Breast epithelium (tissue), 4 donors: ENCODE data around the gene GPR27. TPM values are rescaled to one million over a fixed set of nuclear protein-coding genes. Genes with fewer than 3 reads are reported as not detected.

Experiments used
- DNase-seq, 2 donors: peaks; one replicate each; pipeline ENCODE4 v3.0.0-alpha.2; 2019; ENCODE audit warnings: low spot score in 2 of 2
- H3K27ac ChIP-seq, 2 donors: fragments of 200-600 bp; sonication (generic) in 1 of 2; one replicate each; pipeline ENCODE4 v1.5.1; 2016 to 2019; ENCODE audit warnings: mild to moderate bottlenecking in 1 of 2
- H3K27me3 ChIP-seq, 2 donors: fragments of 200-600 bp; sonication (generic) in 1 of 2; one replicate each; pipeline versions ENCODE4 v1.5.1 to v1.6.0; 2017 to 2019; ENCODE audit warnings: control low read depth in 1 of 2, mild to moderate bottlenecking in 1 of 2
- H3K36me3 ChIP-seq: fragments of 200-600 bp; one replicate; pipeline ENCODE4 v1.5.1; 2019
- H3K4me1 ChIP-seq, 2 donors: fragments of 200-600 bp; sonication (generic); one replicate each; pipeline ENCODE4 v1.5.1; 2016 to 2019; ENCODE audit warnings: control low read depth in 1 of 2
- H3K4me3 ChIP-seq, 3 donors: fragments of 200-600 bp; sonication (generic); 1 replicate in 2 of 3; 2 replicates in 1 of 3; pipeline ENCODE4 v1.5.1; 2016 to 2019; ENCODE audit warnings: mild to moderate bottlenecking in 3 of 3, moderate library complexity in 2 of 3
- H3K9me3 ChIP-seq, 2 donors: fragments of 200-600 bp; sonication (generic) in 1 of 2; one replicate each; pipeline ENCODE4 v1.5.1; 2016 to 2019; ENCODE audit warnings: control low read depth in 1 of 2
- POLR2A ChIP-seq: fragments of 450-650 bp; IDR thresholded peaks from one replicate; pipeline ENCODE4 v1.6.1; 2016; ENCODE audit warnings: antibody characterized with exemption, mild to moderate bottlenecking, moderate library complexity
- POLR2AphosphoS5 ChIP-seq, 3 donors: sonication (generic); formaldehyde crosslinking; IDR thresholded peaks; one replicate each; pipeline ENCODE4 v1.6.1; 2017; ENCODE audit warnings: antibody characterized with exemption in 3 of 3
- intact Hi-C: fragments of 100-400 bp; cut with DNase I; formaldehyde crosslinking; loops from one replicate; pipeline ENCODE4 v1.15.1; 2023; ENCODE audit warnings: low total_unique reads
- total RNA-seq, 3 donors: library from RNA; depleted of rRNA; stranded (reverse); fragments of >200 nt; gene quantifications; one replicate each; pipeline ENCODE4 v1.1.0, GENCODE V29; 2016
- TF ChIP-seq, protein P1 (sequence below), 3 donors: fragments of 450-650 bp; IDR thresholded peaks; one replicate each; pipeline ENCODE4 v1.5.1; 2016 to 2017; ENCODE audit warnings: antibody characterized with exemption in 3 of 3, mild to moderate bottlenecking in 3 of 3, moderate library complexity in 3 of 3

Gene GPR27
- total RNA-seq, 3 donors from 2014 or later: 0.32 to 4.0 (median 2.0) TPM

DNA sequence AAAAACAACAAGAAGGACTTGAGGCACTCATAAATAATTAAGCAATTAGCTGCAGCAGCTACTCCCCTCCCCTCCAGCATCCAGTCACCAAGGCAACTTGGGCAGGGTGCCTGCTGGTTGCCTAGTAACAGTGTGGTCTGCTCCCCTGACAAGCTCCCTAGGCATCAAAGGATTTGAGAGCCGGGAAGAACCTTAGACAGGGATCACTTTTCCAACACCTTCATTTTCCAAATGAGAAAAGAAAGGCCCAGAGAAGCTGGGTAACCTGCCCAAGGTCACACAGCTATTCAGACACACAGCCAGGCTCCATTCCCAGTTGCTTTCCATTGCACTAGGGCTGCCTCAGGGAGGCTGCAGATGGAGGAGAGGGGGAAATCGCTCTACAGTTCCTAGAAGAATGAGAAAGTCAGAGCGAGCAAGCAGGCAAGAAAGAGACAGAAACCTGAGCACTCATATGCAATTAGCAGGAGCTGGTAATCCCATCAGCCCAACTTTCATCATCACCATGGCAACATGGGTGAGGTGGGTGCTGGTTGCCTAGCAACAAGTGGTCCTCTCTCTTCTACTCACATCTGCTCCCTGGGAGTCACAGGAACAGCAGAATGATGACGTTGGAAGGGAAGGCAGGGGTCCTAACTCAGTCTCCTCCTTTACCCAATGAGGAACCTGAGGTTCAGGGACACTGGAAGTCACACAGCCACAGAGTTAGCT is 24.9 kb upstream of the GPR27 start:
- intact Hi-C loops: loop anchor here (2.0 kb wide), 1 partner anchor 72 kb away; no protein-coding TSS in a partner anchor
- no peak for DNase-seq

DNA sequence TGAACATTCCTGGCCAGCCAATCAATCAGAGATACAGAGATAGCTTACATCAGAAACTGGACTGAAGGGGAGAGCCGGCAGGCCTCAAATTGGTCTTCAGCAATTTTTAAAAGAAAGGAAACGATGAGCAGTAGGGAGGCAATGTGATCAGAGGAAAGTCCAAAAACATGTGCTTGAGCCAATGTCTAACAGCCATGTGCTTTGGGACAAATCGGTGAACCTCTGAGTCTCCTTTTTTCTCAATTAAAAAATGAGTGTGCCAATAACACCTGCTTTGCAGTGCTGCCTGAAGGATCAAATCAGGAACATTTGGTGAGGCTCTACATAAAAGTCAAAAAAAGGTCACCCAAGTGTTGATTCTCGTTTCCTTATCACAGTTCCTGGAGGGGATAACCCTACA is 21.0 kb upstream of the GPR27 start:
- Histone ChIP-seq H3K27ac (no peak overlapping the region), H3K4me1 (no peaks in the 10 kb centered on the region), H3K9me3 (peaks cover 0 to 4% of the 10 kb centered on the region in 2 donors), H3K27me3 (no peaks in the 10 kb centered on the region), H3K4me3 (no peak overlapping the region), H3K36me3 (no peaks in the 10 kb centered on the region)
- DNase-seq: no peak
- TF ChIP-seq POLR2A (no peak), POLR2AphosphoS5 (IDR thresholded peaks at IDR 0.05) (no peak)
- TF ChIP-seq, protein P1, sequence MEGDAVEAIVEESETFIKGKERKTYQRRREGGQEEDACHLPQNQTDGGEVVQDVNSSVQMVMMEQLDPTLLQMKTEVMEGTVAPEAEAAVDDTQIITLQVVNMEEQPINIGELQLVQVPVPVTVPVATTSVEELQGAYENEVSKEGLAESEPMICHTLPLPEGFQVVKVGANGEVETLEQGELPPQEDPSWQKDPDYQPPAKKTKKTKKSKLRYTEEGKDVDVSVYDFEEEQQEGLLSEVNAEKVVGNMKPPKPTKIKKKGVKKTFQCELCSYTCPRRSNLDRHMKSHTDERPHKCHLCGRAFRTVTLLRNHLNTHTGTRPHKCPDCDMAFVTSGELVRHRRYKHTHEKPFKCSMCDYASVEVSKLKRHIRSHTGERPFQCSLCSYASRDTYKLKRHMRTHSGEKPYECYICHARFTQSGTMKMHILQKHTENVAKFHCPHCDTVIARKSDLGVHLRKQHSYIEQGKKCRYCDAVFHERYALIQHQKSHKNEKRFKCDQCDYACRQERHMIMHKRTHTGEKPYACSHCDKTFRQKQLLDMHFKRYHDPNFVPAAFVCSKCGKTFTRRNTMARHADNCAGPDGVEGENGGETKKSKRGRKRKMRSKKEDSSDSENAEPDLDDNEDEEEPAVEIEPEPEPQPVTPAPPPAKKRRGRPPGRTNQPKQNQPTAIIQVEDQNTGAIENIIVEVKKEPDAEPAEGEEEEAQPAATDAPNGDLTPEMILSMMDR (IDR thresholded peaks at IDR 0.05): no peak
- intact Hi-C loops: no loop called here

More for the DNA sequence above, 24.9 kb upstream of the GPR27 start:
- no peaks in the 10 kb centered on the region for H3K36me3 ChIP-seq
- H3K27ac ChIP-seq: no peak overlapping the region
- H3K4me1 ChIP-seq: no peaks in the 10 kb centered on the region
- TF ChIP-seq POLR2A (no peak), POLR2AphosphoS5 (IDR thresholded peaks at IDR 0.05) (no peak)
- TF ChIP-seq, protein P1 (IDR thresholded peaks at IDR 0.05): no peak
- no peaks in the 10 kb centered on the region for H3K9me3 ChIP-seq
- no peak overlapping the region for H3K4me3 ChIP-seq
- H3K27me3 ChIP-seq: no peaks in the 10 kb centered on the region

DNA sequence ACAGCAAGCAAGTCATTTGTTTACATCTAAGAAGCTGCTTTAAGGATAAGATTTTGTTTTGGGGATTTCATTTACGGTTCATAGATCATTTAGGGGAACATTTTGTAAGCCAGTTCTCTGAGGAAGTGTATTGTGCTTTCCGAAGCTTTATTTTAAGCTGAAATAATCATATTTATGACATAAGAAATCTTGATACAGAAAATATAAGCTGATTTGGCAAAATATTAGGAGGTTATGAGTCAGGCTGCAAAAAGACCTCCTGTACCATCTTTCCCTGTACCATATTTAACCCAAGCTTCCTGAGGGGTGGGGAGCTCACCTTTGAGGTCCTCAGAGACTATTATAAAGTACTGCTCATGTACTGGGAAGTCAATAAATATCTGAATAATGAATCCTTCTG is 20.3 kb upstream of the GPR27 start:
- Histone ChIP-seq H3K4me3 (no peak overlapping the region), H3K27me3 (no peaks in the 10 kb centered on the region), H3K9me3 (peaks cover 0 to 4% of the 10 kb centered on the region in 2 donors), H3K4me1 (no peaks in the 10 kb centered on the region), H3K36me3 (no peaks in the 10 kb centered on the region), H3K27ac (no peak overlapping the region)
- no peak for TF ChIP-seq POLR2AphosphoS5 (IDR thresholded peaks at IDR 0.05)
- no peak for TF ChIP-seq POLR2A
- TF ChIP-seq, protein P1 (IDR thresholded peaks at IDR 0.05): no peak
- no peak for DNase-seq
- intact Hi-C loops: no loop called here

DNA sequence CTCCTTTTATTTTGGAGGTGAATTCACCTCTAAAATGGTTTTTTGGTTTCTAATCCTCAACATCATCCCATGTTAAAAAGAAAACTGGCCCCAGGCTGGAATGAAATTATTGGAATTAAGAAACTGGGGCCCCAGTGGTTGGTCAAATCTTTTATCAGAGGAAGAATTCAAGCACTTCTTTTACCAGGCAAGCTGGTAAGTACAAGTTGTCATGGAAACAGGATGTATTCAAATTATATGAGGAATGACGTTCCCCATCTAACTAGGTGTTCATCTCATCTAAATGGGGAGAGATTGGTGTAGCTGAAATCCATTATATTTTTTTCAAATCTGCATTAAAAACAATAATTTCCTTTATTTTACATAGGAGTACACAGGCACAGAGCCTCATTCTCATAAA is 18.8 kb upstream of the GPR27 start:
- Histone ChIP-seq H3K4me3 (no peak overlapping the region), H3K36me3 (no peaks in the 10 kb centered on the region), H3K27me3 (no peaks in the 10 kb centered on the region), H3K27ac (no peak overlapping the region), H3K4me1 (no peaks in the 10 kb centered on the region), H3K9me3 (peaks cover 0 to 4% of the 10 kb centered on the region in 2 donors)
- TF ChIP-seq POLR2A (no peak), POLR2AphosphoS5 (IDR thresholded peaks at IDR 0.05) (no peak)
- TF ChIP-seq, protein P1 (IDR thresholded peaks at IDR 0.05): no peak
- no peak for DNase-seq
- intact Hi-C loops: no loop called here

DNA sequence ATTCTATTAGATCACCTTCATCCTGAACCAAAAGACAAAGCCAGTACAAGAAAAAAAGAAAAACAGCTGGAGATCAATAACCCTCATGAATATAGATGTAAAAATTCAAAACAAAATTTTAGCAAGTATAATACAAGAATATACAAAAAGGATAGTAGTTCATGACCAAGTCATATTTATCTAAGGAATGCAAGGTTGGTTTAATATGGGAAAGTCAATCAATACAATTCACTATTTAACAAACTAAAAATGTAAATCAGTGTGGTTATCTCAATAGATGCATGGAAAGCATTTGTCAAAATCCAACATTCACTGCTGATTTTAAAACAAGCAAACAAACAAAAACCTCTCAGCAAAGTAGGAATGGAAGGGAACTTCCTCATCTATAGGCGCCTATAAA is 11.0 kb upstream of the GPR27 start:
- Histone ChIP-seq H3K27me3 (no peaks in the 10 kb centered on the region), H3K4me1 (no peaks in the 10 kb centered on the region), H3K4me3 (no peak overlapping the region), H3K36me3 (no peaks in the 10 kb centered on the region), H3K9me3 (peaks cover 13 to 39% of the 10 kb centered on the region in 2 donors), H3K27ac (no peak overlapping the region)
- TF ChIP-seq, protein P1 (IDR thresholded peaks at IDR 0.05): no peak
- TF ChIP-seq POLR2AphosphoS5 (IDR thresholded peaks at IDR 0.05): no peak
- TF ChIP-seq POLR2A: no peak
- intact Hi-C loops: no loop called here
- no peak for DNase-seq
